Measurements from ENCODE around the gene CCDC92. TPM values are rescaled to one million over a fixed set of nuclear protein-coding genes. Genes with fewer than 3 reads are reported as not detected.

The CCDC92 gene
- total RNA-seq, 1 donor from 2014 or later = 4.5 TPM

- DNase-seq (ENCODE audit: low read depth) = no peak
- no peaks in the 10 kb centered on the region for H3K36me3 ChIP-seq (ENCODE audit: control insufficient read depth, insufficient read depth, low read length)
- FAIRE-seq = no peak
- H3K27me3 ChIP-seq (ENCODE audit: control insufficient read depth, insufficient read depth, low read length) = no peaks in the 10 kb centered on the region
- TF ChIP-seq CTCF (IDR thresholded peaks at IDR 0.05; ENCODE audit: insufficient read depth, low read length, severe bottlenecking) = no peak
- no peak overlapping the region for H3K4me3 ChIP-seq (ENCODE audit: low read depth, low read length)
These were observed 74.0 kb downstream of the CCDC92 start for GRCh38 chr12:123898673-123899072.

- Histone ChIP-seq H3K27me3 (ENCODE audit: control insufficient read depth, insufficient read depth, low read length) (no peaks in the 10 kb centered on the region), H3K36me3 (ENCODE audit: control insufficient read depth, insufficient read depth, low read length) (no peaks in the 10 kb centered on the region), H3K4me3 (ENCODE audit: low read depth, low read length) (no peak overlapping the region)
- no peak for TF ChIP-seq CTCF (IDR thresholded peaks at IDR 0.05; ENCODE audit: insufficient read depth, low read length, severe bottlenecking)
- FAIRE-seq (no peak), DNase-seq (ENCODE audit: low read depth) (peak; percentile 53)
These were observed 75.4 kb downstream of the CCDC92 start for GRCh38 chr12:123897221-123897620.

- no peak for TF ChIP-seq CTCF (IDR thresholded peaks at IDR 0.05; ENCODE audit: insufficient read depth, low read length, severe bottlenecking)
- DNase-seq (ENCODE audit: low read depth) = no peak
- no peak for FAIRE-seq
- no peak overlapping the region for H3K4me3 ChIP-seq (ENCODE audit: low read depth, low read length)
- no peaks in the 10 kb centered on the region for H3K36me3 ChIP-seq (ENCODE audit: control insufficient read depth, insufficient read depth, low read length)
- H3K27me3 ChIP-seq (ENCODE audit: control insufficient read depth, insufficient read depth, low read length) = no peaks in the 10 kb centered on the region
These were observed 75.9 kb downstream of the CCDC92 start for GRCh38 chr12:123896767-123897166.

- no peak for FAIRE-seq
These were observed 77.2 kb downstream of the CCDC92 start for GRCh38 chr12:123895451-123895850.

GRCh38 chr12:123894823-123895345 is 77.7 kb downstream of the CCDC92 start:
- no peak for FAIRE-seq
- no peak for TF ChIP-seq CTCF (IDR thresholded peaks at IDR 0.05; ENCODE audit: insufficient read depth, low read length, severe bottlenecking)
- Histone ChIP-seq H3K27me3 (ENCODE audit: control insufficient read depth, insufficient read depth, low read length) (peaks cover 4% of the 10 kb centered on the region), H3K4me3 (ENCODE audit: low read depth, low read length) (no peak overlapping the region), H3K36me3 (ENCODE audit: control insufficient read depth, insufficient read depth, low read length) (no peaks in the 10 kb centered on the region)
- peak; percentile 12 for DNase-seq (ENCODE audit: low read depth)

More at GRCh38 chr12:123895451-123895850, 77.2 kb downstream of the CCDC92 start:
- no peak for DNase-seq (ENCODE audit: low read depth)
- H3K27me3 ChIP-seq (ENCODE audit: control insufficient read depth, insufficient read depth, low read length) = peaks cover 4% of the 10 kb centered on the region
- no peak overlapping the region for H3K4me3 ChIP-seq (ENCODE audit: low read depth, low read length)
- TF ChIP-seq CTCF (IDR thresholded peaks at IDR 0.05; ENCODE audit: insufficient read depth, low read length, severe bottlenecking) = no peak
- no peaks in the 10 kb centered on the region for H3K36me3 ChIP-seq (ENCODE audit: control insufficient read depth, insufficient read depth, low read length)

- no peak for FAIRE-seq
- H3K36me3 ChIP-seq (ENCODE audit: control insufficient read depth, insufficient read depth, low read length) = no peaks in the 10 kb centered on the region
- H3K4me3 ChIP-seq (ENCODE audit: low read depth, low read length) = no peak overlapping the region
- TF ChIP-seq CTCF (IDR thresholded peaks at IDR 0.05; ENCODE audit: insufficient read depth, low read length, severe bottlenecking) = no peak
- peaks cover 4% of the 10 kb centered on the region for H3K27me3 ChIP-seq (ENCODE audit: control insufficient read depth, insufficient read depth, low read length)
- no peak for DNase-seq (ENCODE audit: low read depth)
These were observed 79.4 kb downstream of the CCDC92 start for GRCh38 chr12:123893276-123893675.

Data from bronchial epithelial cell (primary cell).